KG1 (cell line): Measurements from ENCODE around the gene RNASE1.
"Not testable (repeated sequence)": the region's sequence is repeated elsewhere in the genome, so short reads cannot be mapped to it uniquely, and the experiment has no call there.

Experiments used
- DNase-seq: peaks from one replicate; lab custom pipeline; 2025; lab: John Stamatoyannopoulos, UW

RNASE1 gene

DNA sequence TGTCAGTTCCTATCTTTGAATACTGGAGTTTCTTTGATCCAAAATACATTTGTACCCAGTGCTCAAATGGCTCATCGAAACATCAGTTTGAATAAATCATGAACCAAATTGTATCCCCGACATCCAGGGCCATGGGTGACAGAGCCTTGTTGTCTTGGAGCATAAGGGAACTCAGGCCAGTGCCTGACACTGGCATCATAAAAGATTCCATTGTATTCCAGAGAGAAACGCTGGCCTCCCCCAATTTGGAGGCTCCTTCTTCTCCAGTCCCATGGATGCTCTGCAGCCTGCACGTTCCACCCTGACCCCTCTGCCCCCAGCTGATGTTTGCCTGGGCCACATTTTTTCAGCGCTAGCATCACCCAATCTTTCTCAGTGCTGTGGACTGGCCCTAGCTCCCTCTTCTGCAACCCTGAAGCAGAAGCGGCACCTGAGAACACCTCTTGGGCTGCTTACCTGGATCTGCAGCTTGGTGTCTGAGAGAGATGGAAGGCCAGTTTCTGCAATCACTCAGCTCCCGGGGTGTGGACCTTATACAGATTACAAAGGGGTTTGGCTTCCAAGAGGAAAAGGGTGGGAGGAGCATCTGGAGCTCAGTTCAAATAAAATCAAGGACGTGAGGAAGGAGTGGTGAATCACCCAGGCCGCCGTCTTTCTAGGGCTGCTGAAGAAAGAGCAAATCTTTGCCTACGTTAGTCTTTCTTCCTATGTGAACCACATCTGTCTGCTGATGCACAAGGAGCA, at the start of gene RNASE1:
Gene RNASE1 (minus strand): TSS at position 504 of the 744 bp plus-strand sequence. CDS start 776 bp downstream, outside the sequence.
- DNase-seq, result no peak

GRCh38 chr14:20848955-20849570, 46.4 kb upstream of the RNASE1 start:
- no peak for DNase-seq

DNA sequence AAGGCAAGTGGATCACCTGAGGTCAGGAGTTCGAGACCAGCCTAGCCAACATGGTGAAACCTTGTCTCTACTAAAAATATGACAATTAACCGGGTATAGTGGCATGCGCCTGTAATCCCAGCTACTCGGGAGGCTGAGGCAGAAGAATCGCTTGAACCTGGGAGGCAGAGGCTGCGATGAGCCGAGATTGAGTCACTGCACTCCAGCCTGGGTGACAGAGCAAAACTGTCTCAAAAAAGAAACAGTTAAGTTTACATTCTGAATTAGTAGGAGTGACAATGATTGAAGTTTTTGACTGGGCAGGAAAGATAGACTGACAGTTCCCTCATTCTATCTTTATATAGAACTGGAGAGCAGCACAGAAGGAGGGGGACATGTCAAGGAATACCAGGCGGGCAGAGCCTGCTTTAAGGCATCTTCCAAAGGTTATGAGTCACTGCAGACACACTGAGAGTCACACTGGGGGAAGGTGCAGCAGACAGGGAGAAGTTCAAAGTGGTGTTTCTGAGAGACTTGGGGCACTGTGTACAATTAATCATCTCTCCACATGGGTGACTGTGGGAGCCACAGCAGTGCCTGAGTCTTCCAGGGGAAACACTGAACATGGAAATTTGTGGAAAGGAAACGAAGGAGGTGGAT, 45.8 kb upstream of the RNASE1 start:
- no peak for DNase-seq

- no peak for DNase-seq
These were observed 43.9 kb upstream of the RNASE1 start for GRCh38 chr14:20846560-20846959.

GRCh38 chr14:20841096-20841495, 38.5 kb upstream of the RNASE1 start:
- no peak for DNase-seq

DNA sequence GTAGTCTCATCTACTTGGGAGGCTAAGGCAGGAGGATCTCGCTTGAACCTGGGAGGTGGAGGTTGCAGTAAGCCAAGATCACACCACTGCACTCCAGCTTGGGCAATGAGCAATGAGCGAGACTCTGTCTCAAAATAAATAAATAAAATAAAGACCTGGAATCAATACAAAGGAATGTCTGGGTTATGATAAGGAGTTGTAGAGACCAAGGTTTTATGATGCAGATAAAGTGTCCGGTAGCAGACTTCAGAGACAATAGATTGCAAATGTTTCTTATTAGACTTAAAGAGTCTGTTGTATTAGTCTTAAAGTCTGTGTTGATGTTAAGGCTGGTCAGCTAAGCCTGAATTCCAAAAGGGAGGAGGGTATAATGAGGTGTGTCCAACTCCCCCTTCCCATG, 35.2 kb upstream of the RNASE1 start:
- no peak for DNase-seq

- no peak for DNase-seq
These were observed 34.2 kb upstream of the RNASE1 start for GRCh38 chr14:20836668-20837338.

- no peak for DNase-seq
These were observed 32.3 kb upstream of the RNASE1 start for GRCh38 chr14:20834899-20835298.

GRCh38 chr14:20830831-20831230, 28.2 kb upstream of the RNASE1 start:
- no peak for DNase-seq

- DNase-seq, result not testable (repeated sequence)
These were observed 25.5 kb upstream of the RNASE1 start for GRCh38 chr14:20828024-20828694.

DNA sequence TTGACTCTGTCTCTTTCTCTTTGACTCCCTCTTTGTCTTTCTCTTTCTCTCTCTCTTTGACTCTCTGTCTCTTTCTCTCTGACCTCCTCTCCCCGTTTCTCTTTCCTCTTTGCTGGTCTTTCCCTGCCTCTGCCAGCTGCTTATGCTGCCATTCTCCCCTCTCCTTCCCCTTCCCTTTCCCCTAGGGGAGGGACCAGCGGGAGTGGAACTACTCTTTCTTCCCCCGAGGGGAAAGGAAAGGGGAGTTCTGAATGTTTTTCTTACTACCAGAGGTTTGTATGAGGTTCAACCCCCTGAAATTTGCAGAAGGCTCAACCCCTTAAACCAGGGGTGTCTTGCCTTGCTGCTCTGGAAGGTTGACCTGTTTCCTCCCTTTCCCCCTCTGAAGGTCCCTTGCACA, 24.7 kb upstream of the RNASE1 start:
- no peak for DNase-seq

DNA sequence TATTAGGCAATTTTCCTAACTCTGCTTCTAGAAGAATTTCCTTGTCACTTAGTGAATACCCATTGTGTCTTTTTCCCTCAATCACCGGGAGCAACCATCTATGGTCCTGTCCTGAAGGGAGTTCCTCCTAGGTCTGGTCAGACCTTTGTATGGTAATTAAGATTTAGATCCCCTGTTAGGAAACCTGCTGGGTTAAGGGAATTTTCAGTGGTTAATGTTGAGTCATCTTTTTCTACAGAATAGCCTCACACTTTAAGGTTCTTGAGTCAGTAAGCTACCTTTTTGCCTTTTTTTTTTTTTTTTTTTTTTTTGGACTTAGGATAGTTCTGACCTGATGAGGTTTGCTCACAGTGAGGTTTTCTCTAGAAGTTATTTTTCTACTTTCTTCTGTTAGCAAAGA, 24.0 kb upstream of the RNASE1 start:
- DNase-seq, result not testable (repeated sequence)

GRCh38 chr14:20823859-20824258, 21.2 kb upstream of the RNASE1 start:
- DNase-seq, result no peak

DNA sequence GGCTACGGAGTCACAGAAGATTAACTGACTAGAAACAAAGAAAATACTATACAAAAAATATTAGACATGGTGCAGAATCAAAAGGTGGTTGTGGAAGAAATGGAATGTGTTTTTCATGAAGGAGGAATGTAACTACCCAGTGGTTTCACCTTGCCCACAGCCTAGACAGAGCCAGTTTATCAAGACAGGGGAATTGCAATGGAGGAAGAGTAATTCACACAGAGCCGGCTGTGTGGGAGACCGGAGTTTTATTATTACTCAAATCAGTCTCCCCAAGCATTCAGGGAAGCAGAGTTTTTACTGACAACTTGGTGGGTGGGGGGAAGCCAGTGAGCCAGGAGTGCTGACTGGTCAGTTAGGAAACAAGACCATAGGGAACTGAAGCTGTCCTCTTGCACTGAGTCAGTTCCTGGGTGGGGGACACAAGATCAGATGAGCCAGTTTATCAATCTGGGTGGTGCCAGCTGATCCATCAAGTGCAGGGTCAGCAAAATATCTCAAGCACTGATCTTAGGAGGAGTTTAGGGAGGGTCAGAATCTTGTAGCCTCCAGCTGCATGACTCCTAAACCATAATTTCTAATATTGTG, 19.0 kb upstream of the RNASE1 start:
- not testable (repeated sequence) for DNase-seq

DNA sequence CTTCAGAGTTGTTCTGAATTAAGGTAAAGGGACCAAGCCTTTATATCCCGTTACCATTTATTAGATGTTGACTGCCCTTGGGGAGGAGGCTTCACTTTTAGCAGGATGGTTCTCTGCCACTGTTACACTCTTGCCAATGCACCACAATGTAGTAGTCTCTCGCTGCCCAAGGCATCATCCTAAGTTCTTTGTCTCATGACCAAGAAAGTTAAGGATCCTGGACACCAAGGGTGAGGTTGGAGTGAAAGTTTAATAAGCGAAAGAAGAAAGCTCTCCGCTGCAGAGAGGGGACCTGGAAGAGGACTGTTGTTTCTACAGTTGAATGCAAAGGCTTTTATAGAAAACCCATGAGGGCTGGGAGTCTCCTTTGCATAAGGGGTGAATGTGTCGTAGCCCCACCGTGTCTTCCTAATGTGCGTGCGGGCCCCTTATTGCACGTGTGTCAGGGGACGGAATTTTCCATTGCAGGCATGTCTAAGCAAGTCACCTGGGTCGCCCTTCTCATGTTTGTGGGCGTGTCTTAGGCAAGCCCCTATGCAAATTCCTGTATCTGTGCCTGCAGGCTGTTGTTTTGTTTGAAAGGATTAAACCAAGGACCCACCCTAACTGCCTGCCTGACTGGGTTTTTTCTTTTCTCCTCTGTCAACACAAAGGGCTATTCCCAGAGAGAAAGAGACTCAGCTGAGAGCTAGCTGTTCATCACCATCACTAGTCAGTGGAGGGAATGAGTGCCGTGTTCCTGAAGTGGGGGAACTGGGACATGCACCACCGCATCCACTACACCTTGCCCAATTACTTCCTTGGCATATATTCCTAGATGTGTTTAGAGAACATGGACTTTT, 17.6 kb upstream of the RNASE1 start:
- no peak for DNase-seq

GRCh38 chr14:20818861-20819260, 16.2 kb upstream of the RNASE1 start:
- DNase-seq, result no peak

- not testable (repeated sequence) for DNase-seq
These were observed 13.3 kb upstream of the RNASE1 start for GRCh38 chr14:20815946-20816345.

- DNase-seq, result no peak
These were observed 9.6 kb upstream of the RNASE1 start for GRCh38 chr14:20811986-20812975.

GRCh38 chr14:20809917-20810316, 7.3 kb upstream of the RNASE1 start:
- DNase-seq, result no peak

DNA sequence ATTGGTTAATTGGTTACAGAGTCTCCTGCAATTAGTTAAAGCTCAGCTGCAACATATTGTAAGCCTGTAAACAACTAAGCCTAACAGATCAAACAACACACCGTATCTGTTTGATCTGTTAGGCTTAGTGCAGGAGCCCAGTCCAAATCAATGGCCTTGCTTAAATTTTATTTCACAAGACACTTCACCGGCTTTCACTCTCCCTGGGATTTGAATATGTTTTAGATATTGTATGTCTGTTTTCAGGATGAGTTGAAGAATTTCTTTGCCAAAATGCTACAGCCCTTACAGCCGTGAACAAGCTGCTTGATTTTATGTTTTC, 5.5 kb upstream of the RNASE1 start:
- DNase-seq, result no peak
